Trophoblast cell (in vitro differentiated cells and primary cell): ENCODE measurements around the gene PARD3B.

Experiments
- DNase-seq, 2 donors: peaks; one replicate each; pipeline ENCODE4 v3.0.0-alpha.2; 2016
- H2AFZ ChIP-seq: 2 replicates; pipeline ENCODE4 v1.6.1; 2013; ENCODE audit warnings: low read length, moderate library complexity, mild to moderate bottlenecking; ENCODE audit not compliant: insufficient read depth, poor library complexity
- H2AK5ac ChIP-seq: 2 replicates; pipeline ENCODE4 v1.6.1; 2013; ENCODE audit warnings: mild to moderate bottlenecking, low read length
- H2BK120ac ChIP-seq: 2 replicates; pipeline ENCODE4 v1.6.1; 2013; ENCODE audit warnings: low read length, mild to moderate bottlenecking, moderate library complexity; ENCODE audit not compliant: insufficient read depth, poor library complexity
- H2BK12ac ChIP-seq: 2 replicates; pipeline ENCODE4 v1.6.1; 2013; ENCODE audit warnings: mild to moderate bottlenecking, low read length, moderate library complexity
- H2BK5ac ChIP-seq: 2 replicates; pipeline ENCODE4 v1.6.1; 2013; ENCODE audit warnings: low read length, low read depth, moderate library complexity, mild to moderate bottlenecking; ENCODE audit not compliant: poor library complexity
- H3K14ac ChIP-seq: 2 replicates; pipeline ENCODE4 v1.6.1; 2013; ENCODE audit warnings: mild to moderate bottlenecking, low read length
- H3K18ac ChIP-seq: 2 replicates; pipeline ENCODE4 v1.6.1; 2013; ENCODE audit warnings: mild to moderate bottlenecking, low read length
- H3K23ac ChIP-seq: 2 replicates; pipeline ENCODE4 v1.6.1; 2013; ENCODE audit warnings: low read length
- H3K27ac ChIP-seq: 2 replicates; pipeline ENCODE4 v1.5.1; 2013; ENCODE audit warnings: low read depth, mild to moderate bottlenecking, inconsistent platforms, low read length, moderate library complexity
- H3K27me3 ChIP-seq: 2 replicates; pipeline ENCODE4 v1.6.1; 2013; ENCODE audit warnings: inconsistent platforms, mild to moderate bottlenecking, low read length, moderate library complexity; ENCODE audit not compliant: insufficient read depth
- H3K36me3 ChIP-seq, 2 experiments: 1 replicate in 1 of 2; 2 replicates in 1 of 2; pipeline ENCODE4 v1.6.1; 2013; ENCODE audit warnings: low read length in 2 of 2, mild to moderate bottlenecking in 2 of 2, moderate library complexity in 1 of 2; ENCODE audit not compliant: insufficient read depth in 2 of 2, control insufficient read depth in 1 of 2
- H3K4ac ChIP-seq: 2 replicates; pipeline ENCODE4 v1.6.1; 2013; ENCODE audit warnings: low read depth, mild to moderate bottlenecking, low read length, moderate library complexity
- H3K4me1 ChIP-seq, 2 experiments: 1 replicate in 1 of 2; 2 replicates in 1 of 2; pipeline ENCODE4 v1.6.1; 2013; ENCODE audit warnings: low read length in 2 of 2, mild to moderate bottlenecking in 2 of 2, moderate library complexity in 1 of 2; ENCODE audit not compliant: insufficient read depth in 2 of 2, control insufficient read depth in 1 of 2
- H3K4me2 ChIP-seq: 2 replicates; pipeline ENCODE4 v1.6.1; 2013; ENCODE audit warnings: inconsistent platforms, mild to moderate bottlenecking, low read length, moderate library complexity
- H3K4me3 ChIP-seq: 2 replicates; pipeline ENCODE4 v1.5.1; 2013; ENCODE audit warnings: mild to moderate bottlenecking, low read depth, low read length, inconsistent platforms
- H3K79me1 ChIP-seq: one replicate; pipeline ENCODE4 v1.6.1; 2013; ENCODE audit warnings: low read length
- H3K79me2 ChIP-seq: 2 replicates; pipeline ENCODE4 v1.6.1; 2013; ENCODE audit warnings: low read length, mild to moderate bottlenecking; ENCODE audit not compliant: control insufficient read depth, insufficient read depth, poor library complexity
- H3K9ac ChIP-seq: 2 replicates; pipeline ENCODE4 v1.6.1; 2013; ENCODE audit warnings: mild to moderate bottlenecking, low read length
- H3K9me3 ChIP-seq: 2 replicates; pipeline ENCODE4 v1.6.1; 2013; ENCODE audit warnings: low read depth, mild to moderate bottlenecking, control low read depth, inconsistent platforms, low read length; ENCODE audit not compliant: insufficient read depth
- H4K12ac ChIP-seq: 2 replicates; pipeline ENCODE4 v1.6.1; 2013; ENCODE audit warnings: low read depth, mild to moderate bottlenecking, low read length, moderate library complexity
- H4K8ac ChIP-seq: 2 replicates; pipeline ENCODE4 v1.6.1; 2013; ENCODE audit warnings: low read depth, mild to moderate bottlenecking, low read length, moderate library complexity
- H4K91ac ChIP-seq: one replicate; pipeline ENCODE4 v1.6.1; 2013; ENCODE audit warnings: low read depth, mild to moderate bottlenecking, low read length, moderate library complexity
- WGBS: extraction: QIAGEN DNeasy Blood & Tissue Kit; methylation state at CpG from one replicate; pipeline ENCODE4 v1.1.7; 2013; ENCODE audit warnings: missing lambda C conversion rate; ENCODE audit not compliant: insufficient read length, insufficient coverage; ENCODE audit errors: extremely low coverage; 5-methylcytosine and 5-hydroxymethylcytosine counted together

The PARD3B gene

GRCh38 chr2:204885747-204886146, 340.5 kb downstream of the PARD3B start:
- Histone ChIP-seq H2BK120ac (no peak overlapping the region), H3K4me3 (no peak overlapping the region), H2AFZ (no peak overlapping the region), H4K91ac (peak overlapping the region; percentile 82), H3K14ac (no peak overlapping the region), H3K9ac (no peak overlapping the region), H3K79me2 (no peaks in the 10 kb centered on the region), H4K12ac (no peak overlapping the region), H3K27ac (no peak overlapping the region), H3K27me3 (no peaks in the 10 kb centered on the region), H3K4ac (no peak overlapping the region), H3K4me1 (peaks cover 4 to 9% of the 10 kb centered on the region in 2 experiments), H3K79me1 (peaks cover 14% of the 10 kb centered on the region), H2AK5ac (no peak overlapping the region), H2BK12ac (no peak overlapping the region), H3K9me3 (no peaks in the 10 kb centered on the region), H3K18ac (no peak overlapping the region), H4K8ac (no peak overlapping the region), H3K4me2 (no peak overlapping the region), H3K23ac (no peak overlapping the region), H3K36me3 (no peaks in the 10 kb centered on the region), H2BK5ac (peak overlapping the region; percentile 69)
- DNase-seq = peak; percentile 1 to 30
- WGBS = no CpG with 5 or more reads among the region's 2 CpGs

DNA sequence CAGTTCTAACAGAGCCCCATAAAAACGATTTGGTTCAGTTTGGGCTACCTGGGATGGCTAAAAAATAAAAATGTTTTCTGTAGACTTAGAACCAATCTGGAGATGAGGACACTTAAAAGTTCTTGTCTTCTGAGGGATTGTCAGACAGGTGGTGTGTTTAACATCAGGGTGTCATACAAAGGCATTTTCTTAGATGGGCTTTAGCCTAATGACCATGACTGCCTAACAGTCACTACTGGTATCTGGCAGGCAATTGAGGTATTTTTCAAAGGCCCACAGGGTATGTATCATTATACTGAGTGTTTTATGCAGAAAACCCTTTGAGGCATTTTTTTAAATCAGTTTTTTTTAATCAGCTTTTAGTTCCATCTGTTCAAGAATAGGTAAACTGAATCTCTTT, 341.4 kb downstream of the PARD3B start:
- H3K36me3 ChIP-seq = no peaks in the 10 kb centered on the region
- H4K8ac ChIP-seq = no peak overlapping the region
- WGBS = no CpG with 5 or more reads among the region's 1 CpG
- H3K14ac ChIP-seq = no peak overlapping the region
- no peak overlapping the region for H4K12ac ChIP-seq
- H3K18ac ChIP-seq = no peak overlapping the region
- no peak overlapping the region for H3K23ac ChIP-seq
- no peaks in the 10 kb centered on the region for H3K79me2 ChIP-seq
- no peak for DNase-seq
- no peaks in the 10 kb centered on the region for H3K27me3 ChIP-seq
- H3K9me3 ChIP-seq = no peaks in the 10 kb centered on the region
- no peak overlapping the region for H3K27ac ChIP-seq
- H3K4me3 ChIP-seq = no peak overlapping the region
- no peak overlapping the region for H2BK120ac ChIP-seq
- peaks cover 14% of the 10 kb centered on the region for H3K79me1 ChIP-seq
- no peak overlapping the region for H3K4me2 ChIP-seq
- no peak overlapping the region for H3K9ac ChIP-seq
- no peak overlapping the region for H2AK5ac ChIP-seq
- no peak overlapping the region for H3K4ac ChIP-seq
- no peak overlapping the region for H2BK5ac ChIP-seq
- peaks cover 4 to 9% of the 10 kb centered on the region in 2 experiments for H3K4me1 ChIP-seq
- no peak overlapping the region for H4K91ac ChIP-seq
- H2AFZ ChIP-seq = no peak overlapping the region
- H2BK12ac ChIP-seq = no peak overlapping the region

DNA sequence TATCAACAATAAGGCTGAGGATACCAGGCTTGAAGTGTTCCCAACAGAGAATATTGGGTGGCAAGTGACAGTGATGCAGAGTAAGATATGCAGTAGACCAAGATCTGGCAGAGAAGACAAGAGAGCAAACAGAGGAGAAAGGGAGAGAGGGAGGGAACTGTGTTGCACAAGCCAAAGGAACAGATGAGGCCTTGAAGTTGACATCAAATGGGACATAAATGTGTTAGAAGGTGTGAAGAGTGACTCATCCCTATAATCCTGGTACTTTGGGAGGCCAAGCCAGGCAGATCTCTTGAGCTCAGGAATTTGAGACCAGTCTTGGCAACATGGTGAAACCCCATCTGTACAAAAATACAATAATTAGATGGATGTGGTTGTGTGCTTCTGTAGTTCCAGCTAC, 342.9 kb downstream of the PARD3B start:
- H2BK5ac ChIP-seq = peak overlapping the region; percentile 42
- no peak overlapping the region for H2AFZ ChIP-seq
- H3K4me1 ChIP-seq = peaks cover 4 to 9% of the 10 kb centered on the region in 2 experiments
- H3K27me3 ChIP-seq = no peaks in the 10 kb centered on the region
- no peak overlapping the region for H3K4me3 ChIP-seq
- H2BK12ac ChIP-seq = peak overlapping the region; percentile 70
- peaks cover 1% of the 10 kb centered on the region for H3K9me3 ChIP-seq
- no peak overlapping the region for H3K9ac ChIP-seq
- no peak overlapping the region for H3K4me2 ChIP-seq
- H2BK120ac ChIP-seq = peak overlapping the region; percentile 13
- no peak overlapping the region for H3K23ac ChIP-seq
- H3K4ac ChIP-seq = peak overlapping the region; percentile 7
- DNase-seq = no peak
- H4K8ac ChIP-seq = peak overlapping the region; percentile 43
- H3K36me3 ChIP-seq = no peaks in the 10 kb centered on the region
- H3K79me1 ChIP-seq = peaks cover 12% of the 10 kb centered on the region
- no peak overlapping the region for H3K18ac ChIP-seq
- H3K79me2 ChIP-seq = no peaks in the 10 kb centered on the region
- peak overlapping the region; percentile 79 for H4K91ac ChIP-seq
- H4K12ac ChIP-seq = no peak overlapping the region
- no peak overlapping the region for H2AK5ac ChIP-seq
- H3K14ac ChIP-seq = peak overlapping the region; percentile 17
- peak overlapping the region; percentile 35 for H3K27ac ChIP-seq

DNA sequence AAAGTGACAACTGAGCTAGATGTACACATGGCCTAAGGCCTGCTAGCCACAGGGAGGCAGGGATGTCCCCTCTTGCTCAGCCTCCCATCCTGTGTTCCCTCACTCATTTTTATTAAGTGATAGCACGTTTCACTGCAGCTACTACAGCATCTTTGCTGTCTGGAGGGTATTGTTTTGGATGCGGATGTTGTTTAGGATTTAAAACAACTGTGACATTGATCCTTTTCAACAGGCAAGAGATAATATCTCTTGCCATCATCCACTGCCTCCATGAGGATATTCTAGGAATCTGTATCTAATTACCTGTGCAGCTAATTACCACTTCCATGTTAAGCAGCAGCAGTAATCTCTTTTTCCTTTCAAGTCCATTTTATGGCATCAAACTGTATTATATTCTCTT, 345.4 kb downstream of the PARD3B start:
- H4K12ac ChIP-seq = no peak overlapping the region
- no peaks in the 10 kb centered on the region for H3K27me3 ChIP-seq
- DNase-seq = no peak
- no peaks in the 10 kb centered on the region for H3K79me2 ChIP-seq
- H3K4me2 ChIP-seq = no peak overlapping the region
- H3K9me3 ChIP-seq = peaks cover 1% of the 10 kb centered on the region
- H3K27ac ChIP-seq = no peak overlapping the region
- H2AFZ ChIP-seq = no peak overlapping the region
- no peak overlapping the region for H3K4me3 ChIP-seq
- no peak overlapping the region for H3K23ac ChIP-seq
- H3K79me1 ChIP-seq = peaks cover 12% of the 10 kb centered on the region
- no peaks in the 10 kb centered on the region for H3K36me3 ChIP-seq
- H3K4ac ChIP-seq = no peak overlapping the region
- H3K14ac ChIP-seq = no peak overlapping the region
- no peak overlapping the region for H2BK12ac ChIP-seq
- peaks cover 4 to 9% of the 10 kb centered on the region in 2 experiments for H3K4me1 ChIP-seq
- no CpG with 5 or more reads among the region's 2 CpGs for WGBS
- no peak overlapping the region for H3K9ac ChIP-seq
- no peak overlapping the region for H2BK5ac ChIP-seq
- no peak overlapping the region for H2BK120ac ChIP-seq
- H3K18ac ChIP-seq = no peak overlapping the region
- no peak overlapping the region for H2AK5ac ChIP-seq
- no peak overlapping the region for H4K8ac ChIP-seq
- H4K91ac ChIP-seq = no peak overlapping the region
